PC-9 (cell line): ENCODE measurements around the gene TRIM26. TPM values are rescaled to one million over a fixed set of nuclear protein-coding genes. Genes with fewer than 3 reads are reported as not detected.

ENCODE experiments used
- BruUV-seq: library from RNA; stranded (reverse); fragments of 400-500 nt; replicated peaks from 2 replicates; lab custom pipeline; 2021; lab: Mats Ljungman, UMichigan
- CTCF ChIA-PET: fragments of 300-600 bp; sonication (Branson Sonifier 250); formaldehyde crosslinking; loops from one replicate; lab custom pipeline; 2022; ENCODE audit warnings: antibody characterized with exemption; lab: Charles Lee
- POLR2A ChIA-PET: fragments of 300-600 bp; sonication (Branson Sonifier 250); formaldehyde crosslinking; loops from one replicate; lab custom pipeline; 2022; ENCODE audit warnings: antibody characterized with exemption; ENCODE audit not compliant: unreplicated experiment; lab: Charles Lee
- DNase-seq, 2 experiments: peaks; one replicate each; pipeline versions ENCODE4 v3.0.0 to v3.0.0-alpha.2; 2015 to 2022; ENCODE audit warnings: mixed read lengths in 1 of 2
- H2AFZ ChIP-seq: fragments of 200-600 bp; sonication (generic); 2 replicates; pipeline ENCODE4 v1.8.1; 2017; ENCODE audit warnings: antibody characterized with exemption
- H3F3A ChIP-seq: fragments of 200-600 bp; sonication (generic); 2 replicates; pipeline ENCODE4 v1.8.1; 2017; ENCODE audit warnings: antibody characterized with exemption, mild to moderate bottlenecking, low read depth; ENCODE audit not compliant: insufficient read depth
- H3K27ac ChIP-seq: fragments of 200-600 bp; sonication (generic); 2 replicates; pipeline ENCODE4 v1.6.1; 2016; ENCODE audit warnings: mixed run types
- H3K27me3 ChIP-seq: fragments of 200-600 bp; sonication (generic); 2 replicates; pipeline ENCODE4 v1.6.1; 2016; ENCODE audit warnings: low read depth, mixed run types; ENCODE audit not compliant: insufficient read depth
- H3K36me3 ChIP-seq: fragments of 200-600 bp; sonication (generic); 2 replicates; pipeline ENCODE4 v1.6.1; 2016; ENCODE audit warnings: low read depth, mixed run types
- H3K4me1 ChIP-seq: fragments of 200-600 bp; sonication (generic); replicated peaks from 2 replicates; pipeline ENCODE4 v1.6.1; 2016; ENCODE audit warnings: mixed run types; ENCODE audit not compliant: insufficient read depth
- H3K4me2 ChIP-seq: fragments of 200-600 bp; sonication (generic); 2 replicates; pipeline ENCODE4 v1.6.1; 2017; ENCODE audit warnings: mixed run types
- H3K4me3 ChIP-seq: fragments of 200-600 bp; sonication (generic); 2 replicates; pipeline ENCODE4 v1.6.1; 2016; ENCODE audit warnings: mixed run types
- H3K79me2 ChIP-seq: fragments of 200-600 bp; sonication (generic); 2 replicates; pipeline ENCODE4 v1.6.1; 2017; ENCODE audit warnings: low read depth, mixed run types
- H3K9me2 ChIP-seq: fragments of 200-600 bp; sonication (generic); 2 replicates; pipeline ENCODE4 v1.8.1; 2017; ENCODE audit warnings: mild to moderate bottlenecking; ENCODE audit not compliant: insufficient read depth
- H3K9me3 ChIP-seq: fragments of 200-600 bp; sonication (generic); 2 replicates; pipeline ENCODE4 v1.8.1; 2016; ENCODE audit warnings: low read depth; ENCODE audit not compliant: insufficient read depth
- H4K20me1 ChIP-seq: fragments of 200-600 bp; sonication (generic); 2 replicates; pipeline ENCODE4 v1.8.1; 2017; ENCODE audit not compliant: insufficient read depth
- EZH2 ChIP-seq: fragments of 200-600 bp; sonication (generic); IDR thresholded peaks from 2 replicates; pipeline ENCODE4 v1.8.0; 2017; ENCODE audit warnings: antibody characterized with exemption, low read depth
- intact Hi-C: fragments of 100-400 bp; cut with micrococcal nuclease; formaldehyde crosslinking; loops from one replicate; pipeline ENCODE4 v1.10.0; 2022; ENCODE audit not compliant: unreplicated experiment
- total RNA-seq: library from RNA; stranded (reverse); gene quantifications from 2 replicates; pipeline ENCODE4 v1.2.3, GENCODE V29; 2021
- TF ChIP-seq, protein P1 (sequence below): fragments of 200-600 bp; sonication (generic); conservative IDR thresholded peaks from 2 replicates; pipeline ENCODE4 v1.6.1; 2017; ENCODE audit warnings: mixed run types, antibody characterized with exemption, mild to moderate bottlenecking, moderate library complexity

TRIM26 gene
- total RNA-seq, 1 experiment from 2014 or later = 53.9 TPM

DNA sequence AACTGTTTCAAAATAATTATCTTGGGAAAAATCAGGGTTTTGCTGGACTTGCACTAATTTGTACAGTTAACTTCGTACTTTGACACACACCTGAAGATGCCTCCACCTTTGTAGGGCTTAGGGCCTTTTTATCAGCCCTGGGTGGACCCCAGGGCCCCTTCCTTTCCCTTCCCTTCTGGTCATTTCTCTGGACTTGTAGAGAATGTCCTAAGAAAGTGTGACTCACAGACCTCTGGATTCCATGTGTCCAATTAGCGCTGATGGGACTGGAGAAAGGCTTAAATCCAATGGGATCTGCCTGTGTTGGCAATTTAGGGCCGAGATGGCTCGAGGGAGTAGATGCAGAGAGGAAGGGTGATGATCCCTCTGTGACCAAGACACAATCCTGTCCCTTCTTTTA, 40.5 kb downstream of the TRIM26 start:
- intact Hi-C loops = loop anchor here (10.0 kb wide), 1 partner anchor 158 kb away; no protein-coding TSS in a partner anchor
- no peak overlapping the region for H3K4me3 ChIP-seq
- ChIA-PET POLR2A (no interaction called here), CTCF (no interaction called here)
- DNase-seq = peak in 1 of 2 experiments; percentile 11
- TF ChIP-seq, protein P1, sequence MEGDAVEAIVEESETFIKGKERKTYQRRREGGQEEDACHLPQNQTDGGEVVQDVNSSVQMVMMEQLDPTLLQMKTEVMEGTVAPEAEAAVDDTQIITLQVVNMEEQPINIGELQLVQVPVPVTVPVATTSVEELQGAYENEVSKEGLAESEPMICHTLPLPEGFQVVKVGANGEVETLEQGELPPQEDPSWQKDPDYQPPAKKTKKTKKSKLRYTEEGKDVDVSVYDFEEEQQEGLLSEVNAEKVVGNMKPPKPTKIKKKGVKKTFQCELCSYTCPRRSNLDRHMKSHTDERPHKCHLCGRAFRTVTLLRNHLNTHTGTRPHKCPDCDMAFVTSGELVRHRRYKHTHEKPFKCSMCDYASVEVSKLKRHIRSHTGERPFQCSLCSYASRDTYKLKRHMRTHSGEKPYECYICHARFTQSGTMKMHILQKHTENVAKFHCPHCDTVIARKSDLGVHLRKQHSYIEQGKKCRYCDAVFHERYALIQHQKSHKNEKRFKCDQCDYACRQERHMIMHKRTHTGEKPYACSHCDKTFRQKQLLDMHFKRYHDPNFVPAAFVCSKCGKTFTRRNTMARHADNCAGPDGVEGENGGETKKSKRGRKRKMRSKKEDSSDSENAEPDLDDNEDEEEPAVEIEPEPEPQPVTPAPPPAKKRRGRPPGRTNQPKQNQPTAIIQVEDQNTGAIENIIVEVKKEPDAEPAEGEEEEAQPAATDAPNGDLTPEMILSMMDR = no peak
- no peak for TF ChIP-seq EZH2
- H2AFZ ChIP-seq = no peak overlapping the region
- H3K4me1 ChIP-seq = no peaks in the 10 kb centered on the region
- H3K4me2 ChIP-seq = no peak overlapping the region
- no peaks in the 10 kb centered on the region for H3F3A ChIP-seq
- no peaks in the 10 kb centered on the region for H3K79me2 ChIP-seq
- no peaks in the 10 kb centered on the region for H3K9me3 ChIP-seq
- no peaks in the 10 kb centered on the region for H3K36me3 ChIP-seq
- peaks cover 44% of the 10 kb centered on the region for H3K27me3 ChIP-seq
- BruUV-seq = no TSS peak
- no peaks in the 10 kb centered on the region for H3K9me2 ChIP-seq
- no peak overlapping the region for H3K27ac ChIP-seq
- H4K20me1 ChIP-seq = no peaks in the 10 kb centered on the region

DNA sequence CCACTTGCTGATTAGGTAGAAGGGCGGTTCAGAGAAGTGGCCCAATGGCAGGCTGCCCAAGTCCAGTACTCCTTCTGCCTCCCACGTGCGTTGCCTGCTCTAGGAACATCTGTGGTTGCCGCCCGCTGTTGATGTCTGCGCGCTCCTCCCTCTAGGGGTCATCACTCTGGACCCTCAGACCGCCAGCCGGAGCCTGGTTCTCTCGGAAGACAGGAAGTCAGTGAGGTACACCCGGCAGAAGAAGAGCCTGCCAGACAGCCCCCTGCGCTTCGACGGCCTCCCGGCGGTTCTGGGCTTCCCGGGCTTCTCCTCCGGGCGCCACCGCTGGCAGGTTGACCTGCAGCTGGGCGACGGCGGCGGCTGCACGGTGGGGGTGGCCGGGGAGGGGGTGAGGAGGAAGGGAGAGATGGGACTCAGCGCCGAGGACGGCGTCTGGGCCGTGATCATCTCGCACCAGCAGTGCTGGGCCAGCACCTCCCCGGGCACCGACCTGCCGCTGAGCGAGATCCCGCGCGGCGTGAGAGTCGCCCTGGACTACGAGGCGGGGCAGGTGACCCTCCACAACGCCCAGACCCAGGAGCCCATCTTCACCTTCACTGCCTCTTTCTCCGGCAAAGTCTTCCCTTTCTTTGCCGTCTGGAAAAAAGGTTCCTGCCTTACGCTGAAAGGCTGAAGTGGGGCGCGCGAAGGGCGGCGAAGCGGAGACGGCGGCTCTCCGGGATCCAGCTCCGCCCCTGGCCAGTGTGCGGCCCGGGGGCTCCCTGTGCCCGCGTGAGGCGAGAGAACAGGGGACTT, 41.3 kb downstream of the TRIM26 start:
- H3K36me3 ChIP-seq = no peaks in the 10 kb centered on the region
- peaks cover 36% of the 10 kb centered on the region for H3K27me3 ChIP-seq
- H3K4me2 ChIP-seq = no peak overlapping the region
- CTCF ChIA-PET = interaction anchor here (0.6 kb wide), 2 partner anchors 39 to 323 kb away, joined by 6 to 8 read pairs; no protein-coding TSS in a partner anchor
- TF ChIP-seq, protein P1 = no peak
- TF ChIP-seq EZH2 = no peak
- H3F3A ChIP-seq = no peaks in the 10 kb centered on the region
- H4K20me1 ChIP-seq = no peaks in the 10 kb centered on the region
- H2AFZ ChIP-seq = no peak overlapping the region
- H3K4me3 ChIP-seq = no peak overlapping the region
- H3K79me2 ChIP-seq = no peaks in the 10 kb centered on the region
- no peaks in the 10 kb centered on the region for H3K9me2 ChIP-seq
- H3K9me3 ChIP-seq = no peaks in the 10 kb centered on the region
- intact Hi-C loops = loop anchor here (10.0 kb wide), 1 partner anchor 157 kb away; no protein-coding TSS in a partner anchor
- BruUV-seq = no TSS peak
- DNase-seq = peak in 1 of 2 experiments; percentile 16
- POLR2A ChIA-PET = no interaction called here
- no peaks in the 10 kb centered on the region for H3K4me1 ChIP-seq
- H3K27ac ChIP-seq = no peak overlapping the region

DNA sequence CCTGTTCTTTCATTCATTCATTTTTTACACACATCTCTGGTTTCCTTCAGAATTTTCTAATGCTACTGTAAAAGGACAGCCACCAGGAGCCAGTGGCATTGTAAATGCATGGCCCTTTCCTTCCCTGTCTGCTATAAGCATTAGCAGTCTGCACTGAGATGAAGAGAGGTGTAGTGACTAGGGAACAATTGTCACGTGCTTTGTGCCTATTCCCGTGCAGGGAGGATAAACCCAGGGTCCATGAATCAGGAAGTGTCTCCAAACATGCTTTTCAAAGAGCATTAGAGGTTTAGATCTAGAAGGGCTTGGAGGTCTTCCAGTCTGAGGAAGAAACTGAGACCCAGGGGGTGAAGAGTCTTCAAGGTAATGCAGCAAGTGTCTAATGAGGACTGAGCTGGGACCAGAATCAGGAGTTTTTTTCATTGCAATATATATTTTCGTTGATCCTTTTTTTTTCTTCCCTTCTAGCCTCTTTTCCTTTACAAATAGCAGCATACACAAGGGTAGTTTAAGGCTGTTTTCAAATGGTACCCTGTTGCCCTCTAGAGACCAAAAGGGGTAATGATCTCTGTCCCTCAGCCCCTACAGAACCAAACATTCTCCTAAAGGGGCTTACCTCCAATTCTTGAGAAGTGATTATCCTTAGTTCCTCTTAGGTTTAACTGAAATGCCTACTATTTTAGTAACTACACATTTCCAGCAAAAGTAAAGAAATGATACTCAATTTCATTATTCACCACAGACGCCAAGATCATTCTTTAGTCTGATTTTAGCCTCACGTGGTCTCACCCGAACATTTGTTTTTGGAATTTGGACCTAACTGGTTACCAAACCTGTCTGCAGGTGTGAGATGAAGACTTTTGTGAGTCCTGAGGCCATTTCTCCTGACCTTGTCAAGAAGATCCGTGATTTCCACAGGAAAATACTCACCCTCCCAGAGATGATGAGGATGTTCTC, 43.3 kb downstream of the TRIM26 start:
- no TSS peak for BruUV-seq
- Histone ChIP-seq H2AFZ (no peak overlapping the region), H3K9me3 (no peaks in the 10 kb centered on the region), H3K4me3 (no peak overlapping the region), H3K79me2 (no peaks in the 10 kb centered on the region), H3K27me3 (peaks cover 28% of the 10 kb centered on the region), H3K27ac (no peak overlapping the region), H3K4me2 (no peak overlapping the region), H3K4me1 (no peaks in the 10 kb centered on the region), H3K36me3 (no peaks in the 10 kb centered on the region), H4K20me1 (no peaks in the 10 kb centered on the region), H3F3A (no peaks in the 10 kb centered on the region), H3K9me2 (no peaks in the 10 kb centered on the region)
- TF ChIP-seq, protein P1 = peak; percentile 87
- TF ChIP-seq EZH2 = no peak
- ChIA-PET POLR2A (no interaction called here), CTCF (no interaction called here)
- peak; percentile 11 to 51 for DNase-seq
- intact Hi-C loops = loop anchor here (1.0 to 10.0 kb wide), 6 partner anchors 39 to 519 kb away; no protein-coding TSS in a partner anchor
